HepG2 (cell line): ENCODE results near the gene GHRL. TPM values are rescaled to one million over a fixed set of nuclear protein-coding genes. Genes with fewer than 3 reads are reported as not detected.

Experiments
- ATAC-seq: fragments of 200-7000 bp; cut with Tn5 transposase; 3 replicates; pipeline ENCODE4 v1.9.1; 2020; ENCODE audit warnings: mild to moderate bottlenecking, moderate library complexity
- BruUV-seq: library from RNA; stranded (reverse); fragments of 400-500 nt; replicated peaks from 2 replicates; lab custom pipeline; 2021; lab: Mats Ljungman, UMichigan
- CTCF ChIA-PET: fragments of 300-600 bp; formaldehyde crosslinking; extraction: SDS; loops from one replicate; lab custom pipeline; 2021; ENCODE audit warnings: low total read pairs, inconsistent platforms, low intra/inter-chr PET ratio; lab: Yijun Ruan, JAX
- POLR2A ChIA-PET: fragments of 350-600 bp; sonication (Branson Sonifier 250); formaldehyde crosslinking; loops from one replicate; lab custom pipeline; 2020; ENCODE audit warnings: antibody characterized with exemption, inconsistent platforms; lab: Yijun Ruan, JAX
- DNase-seq: peaks from one replicate; pipeline ENCODE4 v3.0.0-alpha.2; 2015; ENCODE audit warnings: low spot score
- FAIRE-seq: peaks from 3 replicates; lab custom pipeline; 2011; peaks lifted over from hg19 to GRCh38; lab: Jason Lieb, UNC
- H2AFZ ChIP-seq: one replicate; pipeline ENCODE4 v1.6.1; 2011; ENCODE audit warnings: low read length, inconsistent platforms
- H3K27ac ChIP-seq: fragments of 300-600 bp; 3 replicates; pipeline ENCODE4 v1.8.0; 2011; ENCODE audit warnings: mixed run types, mild to moderate bottlenecking, mixed read lengths, low read length, inconsistent platforms; ENCODE audit not compliant: insufficient read depth; ENCODE audit errors: extremely low read length
- H3K27me3 ChIP-seq, 2 experiments: fragments of 200-600 bp in 1 of 2; 2 replicates in 1 of 2; 3 replicates in 1 of 2; pipeline versions ENCODE4 v1.6.0 to v1.8.0; 2011; ENCODE audit warnings: low read length in 2 of 2, mild to moderate bottlenecking in 2 of 2, moderate library complexity in 2 of 2, inconsistent platforms in 1 of 2; ENCODE audit not compliant: insufficient read depth in 2 of 2, control insufficient read depth in 1 of 2
- H3K36me3 ChIP-seq, 2 experiments: fragments of 200-600 bp in 1 of 2; replicated peaks in 1 of 2; 2 replicates in 1 of 2; 3 replicates in 1 of 2; pipeline versions ENCODE4 v1.5.1 to v1.8.0; 2011; ENCODE audit warnings: low read length in 2 of 2, inconsistent platforms in 1 of 2; ENCODE audit not compliant: insufficient read depth in 2 of 2, control insufficient read depth in 1 of 2
- H3K4me1 ChIP-seq: 2 replicates; pipeline ENCODE4 v1.5.1; 2012; ENCODE audit warnings: low read length, inconsistent platforms; ENCODE audit not compliant: insufficient read depth
- H3K4me2 ChIP-seq: 2 replicates; pipeline ENCODE4 v1.6.0; 2011; ENCODE audit warnings: low read depth, low read length, inconsistent platforms
- H3K4me3 ChIP-seq, 3 experiments: fragments of 200-600 bp in 1 of 3; sonication (generic), shearing (Covaris generic) in 1 of 3; replicated peaks in 1 of 3; 2 replicates each; pipeline ENCODE4 v1.5.1; 2011 to 2016; ENCODE audit warnings: low read length in 3 of 3, inconsistent platforms in 2 of 3, low read depth in 2 of 3, mild to moderate bottlenecking in 2 of 3, control low read depth in 1 of 3, mixed read lengths in 1 of 3; ENCODE audit not compliant: insufficient read depth in 1 of 3
- H3K79me2 ChIP-seq: one replicate; pipeline ENCODE4 v1.6.1; 2011; ENCODE audit warnings: low read length, inconsistent platforms; ENCODE audit not compliant: insufficient read depth
- H3K9ac ChIP-seq: 2 replicates; pipeline ENCODE4 v1.6.0; 2011; ENCODE audit warnings: mild to moderate bottlenecking, low read depth, low read length, inconsistent platforms; ENCODE audit not compliant: insufficient read depth
- H3K9me3 ChIP-seq: 2 replicates; pipeline ENCODE4 v1.5.1; 2012; ENCODE audit warnings: mild to moderate bottlenecking, low read length
- H4K20me1 ChIP-seq: 2 replicates; pipeline ENCODE4 v1.6.0; 2011; ENCODE audit warnings: inconsistent platforms, mild to moderate bottlenecking, low read length, moderate library complexity; ENCODE audit not compliant: insufficient read depth
- BRF2 ChIP-seq: sonication (generic); formaldehyde crosslinking; IDR thresholded peaks from 2 replicates; pipeline ENCODE4 v1.8.1; 2022; ENCODE audit warnings: mild to moderate bottlenecking, missing genetic modification reagents
- CREBL2 ChIP-seq: sonication (generic); formaldehyde crosslinking; IDR thresholded peaks from 2 replicates; pipeline ENCODE4 v1.8.1; 2023; ENCODE audit warnings: missing genetic modification reagents, mild to moderate bottlenecking, borderline replicate concordance
- ERF ChIP-seq: IDR thresholded peaks from 2 replicates; pipeline ENCODE4 v1.6.1; 2018; ENCODE audit warnings: missing biosample characterization, missing genetic modification reagents
- FOXO4 ChIP-seq: sonication (generic); formaldehyde crosslinking; conservative IDR thresholded peaks from 2 replicates; pipeline ENCODE4 v1.8.1; 2023; ENCODE audit warnings: missing genetic modification reagents
- NAIF1 ChIP-seq: sonication (generic); formaldehyde crosslinking; IDR thresholded peaks from 2 replicates; pipeline ENCODE4 v1.5.0; 2020; ENCODE audit warnings: mild to moderate bottlenecking, missing genetic modification reagents, borderline replicate concordance
- TIGD3 ChIP-seq: sonication (generic); formaldehyde crosslinking; IDR thresholded peaks from 2 replicates; pipeline ENCODE4 v1.5.1; 2020; ENCODE audit warnings: mild to moderate bottlenecking, missing genetic modification reagents, borderline replicate concordance
- ZBTB4 ChIP-seq: sonication (generic); formaldehyde crosslinking; IDR thresholded peaks from 2 replicates; pipeline ENCODE4 v1.4.0; 2020; ENCODE audit warnings: missing genetic modification reagents, mild to moderate bottlenecking, borderline replicate concordance
- ZFP41 ChIP-seq: sonication (generic); formaldehyde crosslinking; IDR thresholded peaks from 2 replicates; pipeline ENCODE4 v1.4.0; 2020; ENCODE audit warnings: mild to moderate bottlenecking, missing genetic modification reagents, borderline replicate concordance
- ZNF572 ChIP-seq: sonication (generic); formaldehyde crosslinking; IDR thresholded peaks from 2 replicates; pipeline ENCODE4 v1.5.1; 2020; ENCODE audit warnings: mild to moderate bottlenecking, missing genetic modification reagents
- ZNF598 ChIP-seq: sonication (generic); formaldehyde crosslinking; IDR thresholded peaks from 2 replicates; pipeline ENCODE4 v1.5.1; 2020; ENCODE audit warnings: mild to moderate bottlenecking, missing genetic modification reagents, borderline replicate concordance
- ZNF629 ChIP-seq: sonication (generic); formaldehyde crosslinking; conservative IDR thresholded peaks from 2 replicates; pipeline ENCODE4 v1.5.0; 2020; ENCODE audit warnings: missing genetic modification reagents
- ZNF784 ChIP-seq: sonication (generic); formaldehyde crosslinking; IDR thresholded peaks from 2 replicates; pipeline ENCODE4 v1.5.1; 2020; ENCODE audit warnings: missing genetic modification reagents, mild to moderate bottlenecking, borderline replicate concordance
- ZNF800 ChIP-seq: sonication (generic); formaldehyde crosslinking; IDR thresholded peaks from 2 replicates; pipeline ENCODE4 v1.4.0; 2020; ENCODE audit warnings: missing genetic modification reagents
- WGBS: methylation state at CpG from one replicate; pipeline ENCODE4 v1.1.6; 2017; ENCODE audit warnings: low lambda C conversion rate; 5-methylcytosine and 5-hydroxymethylcytosine counted together
- in situ Hi-C: cut with HindIII; loops from 2 replicates; pipeline ENCODE4 v1.10.0; 2017; ENCODE audit warnings: low pct_unique_long_range_greater_than_20kb; ENCODE audit not compliant: extremely low pct_ligation_motif_present
- intact Hi-C: fragments of 100-400 bp; cut with micrococcal nuclease; formaldehyde crosslinking; loops from one replicate; pipeline ENCODE4 v1.10.0; 2022; ENCODE audit not compliant: unreplicated experiment
- polyA plus RNA-seq, 8 experiments: library from polyadenylated mRNA; depleted of rRNA in 3 of 8; stranded (reverse) in 7 of 8; unstranded in 1 of 8; fragments of >200 nt; fragmentation: Illumina TruSeq in 4 of 8; extraction: Trizol in 4 of 8; gene quantifications; 2 replicates each; pipeline versions ENCODE4 v1.2.1 to v1.2.3, GENCODE V29; 2011 to 2016; ENCODE audit warnings: low read depth in 4 of 8, missing spikeins in 1 of 8, mixed read lengths in 1 of 8; ENCODE audit not compliant: insufficient read depth in 1 of 8
- total RNA-seq, 5 experiments: library from RNA; depleted of rRNA; stranded (reverse); fragments of >200 nt; fragmentation: Illumina TruSeq; extraction: Trizol; gene quantifications; 2 replicates each; pipeline ENCODE4 v1.2.3, GENCODE V29; 2016; ENCODE audit warnings: low read depth in 1 of 5

The GHRL gene
- total and polyA plus RNA-seq, 2 of the 13 experiments (the other 11 are each of a cell fraction or from before 2014, with no cell fraction given), result 0.09 TPM; not detected in 1

GRCh38 chr3:10278501-10278900 lies 14.2 kb downstream of the GHRL start:
- Histone ChIP-seq H2AFZ (no peak overlapping the region), H3K4me1 (peaks cover under 1% of the 10 kb centered on the region; the same call in 1 of the 2 replicates), H3K27ac (no peak overlapping the region), H4K20me1 (peaks cover 24% of the 10 kb centered on the region), H3K9ac (no peak overlapping the region), H3K4me3 (no peak overlapping the region), H3K27me3 (no peaks in the 10 kb centered on the region), H3K79me2 (peaks cover 26% of the 10 kb centered on the region), H3K4me2 (no peak overlapping the region), H3K36me3 (peaks cover 45 to 81% of the 10 kb centered on the region in 2 experiments), H3K9me3 (no peaks in the 10 kb centered on the region)
- intact Hi-C loops, result no loop called here
- FAIRE-seq (no peak), ATAC-seq (no peak), DNase-seq (no peak)
- WGBS, result 100% methylated on average over 1 of the region's 1 CpG
- BruUV-seq, result no TSS peak
- POLR2A ChIA-PET, result no interaction called here
- CTCF ChIA-PET, result no interaction called here
- in situ Hi-C loops, result no loop called here
- TF ChIP-seq TIGD3 (CRISPR knock-in tag) (no peak), CREBL2 (CRISPR knock-in tag) (no peak), ZNF572 (CRISPR knock-in tag) (no peak), ZBTB4 (CRISPR knock-in tag) (no peak), ERF (CRISPR knock-in tag) (no peak), ZFP41 (CRISPR knock-in tag) (no peak), ZNF800 (CRISPR knock-in tag) (no peak), FOXO4 (CRISPR knock-in tag) (no peak), NAIF1 (CRISPR knock-in tag) (no peak), ZNF598 (no peak), ZNF784 (CRISPR knock-in tag) (no peak), ZNF629 (no peak), BRF2 (no peak)
